HS-27A (cell line): ENCODE measurements around the gene PVALEF.

Experiments used
- DNase-seq: peaks from one replicate; pipeline ENCODE4 v3.0.0-alpha.2; 2012; ENCODE audit warnings: low read depth, missing footprints

PVALEF gene

DNA sequence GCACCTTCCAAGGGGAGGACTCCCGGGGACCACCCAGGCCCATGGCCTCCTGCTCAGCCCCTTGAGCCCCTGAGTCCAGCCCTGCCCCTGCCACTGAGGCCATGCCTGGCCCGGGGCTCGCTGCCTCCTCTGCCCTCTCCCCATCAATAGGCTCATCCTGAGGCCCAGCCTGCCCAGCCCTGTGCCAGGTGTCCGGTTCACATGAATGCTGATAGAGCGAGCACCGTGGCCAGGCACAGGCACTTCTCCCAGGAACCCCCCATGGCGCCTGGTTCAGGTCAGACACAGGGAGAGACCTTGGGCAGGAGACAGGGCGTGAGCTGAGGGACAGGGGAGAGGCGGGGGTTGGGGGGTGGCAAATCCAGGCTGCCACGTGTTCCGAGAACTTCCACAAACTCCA is 2.8 kb upstream of the PVALEF start:
- DNase-seq = no peak

DNA sequence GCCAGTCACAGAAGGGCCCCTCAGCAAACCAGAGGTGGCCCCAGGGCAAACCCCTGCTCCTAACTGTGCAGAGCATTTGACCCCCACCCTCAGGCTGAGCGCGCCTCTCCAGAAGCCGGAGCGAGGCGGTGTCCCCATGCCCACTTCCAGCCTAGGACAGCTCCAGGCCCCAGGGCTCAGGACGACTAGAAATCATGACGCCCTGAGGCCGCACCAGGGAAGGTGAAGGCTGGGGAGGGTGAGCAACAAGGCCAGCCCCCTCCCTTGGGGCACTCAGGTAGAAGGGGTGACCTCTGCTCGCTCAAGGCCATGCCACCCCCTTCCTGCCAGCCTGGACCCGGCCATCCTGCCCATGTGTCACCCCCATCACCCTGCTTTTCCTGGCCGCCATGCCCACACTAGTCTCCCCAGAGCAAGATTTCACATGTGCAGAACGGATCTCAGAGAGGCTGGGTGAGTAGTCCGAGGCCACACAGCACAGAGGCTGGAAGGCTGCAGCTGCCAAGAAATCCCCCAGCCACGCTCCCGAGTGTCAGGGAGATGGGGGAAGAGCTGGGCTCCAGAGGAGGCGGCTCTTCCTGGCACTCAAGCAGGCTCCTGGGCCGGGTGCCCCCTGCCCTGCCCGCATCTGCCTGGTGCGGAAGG is 2.1 kb upstream of the PVALEF start:
- no peak for DNase-seq

DNA sequence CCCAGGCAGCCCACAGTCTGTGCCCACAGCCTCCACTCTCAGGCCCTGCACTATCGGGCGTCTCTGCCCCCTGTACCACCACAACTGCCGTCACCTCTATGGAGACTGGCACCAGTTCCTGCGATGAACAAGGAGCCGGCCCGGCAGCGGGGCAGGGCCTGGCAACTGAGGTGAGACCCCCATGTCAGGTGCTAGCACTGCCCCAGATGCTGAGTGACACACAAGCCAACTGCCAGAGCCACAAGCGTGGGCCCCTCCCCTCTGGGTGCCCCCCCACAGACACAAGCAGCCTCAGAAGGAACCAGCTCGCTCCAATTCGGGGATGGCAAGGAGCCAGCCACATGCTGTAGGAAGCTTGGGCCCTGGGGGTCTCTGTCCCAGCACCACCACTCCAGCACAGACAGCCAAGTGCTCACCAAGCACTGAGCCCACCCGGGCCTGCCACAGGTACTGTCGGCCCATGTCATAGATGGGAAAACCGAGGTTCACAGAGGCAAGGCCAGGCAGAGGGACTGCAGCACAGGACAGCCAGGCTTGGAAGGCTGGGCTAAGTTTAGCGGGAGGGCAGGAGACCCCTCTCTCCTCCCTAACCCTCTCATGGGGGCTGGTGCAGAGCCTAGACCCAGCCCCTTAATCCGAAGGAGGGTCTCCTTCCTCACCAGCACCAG is 1.5 kb upstream of the PVALEF start:
- no peak for DNase-seq

DNA sequence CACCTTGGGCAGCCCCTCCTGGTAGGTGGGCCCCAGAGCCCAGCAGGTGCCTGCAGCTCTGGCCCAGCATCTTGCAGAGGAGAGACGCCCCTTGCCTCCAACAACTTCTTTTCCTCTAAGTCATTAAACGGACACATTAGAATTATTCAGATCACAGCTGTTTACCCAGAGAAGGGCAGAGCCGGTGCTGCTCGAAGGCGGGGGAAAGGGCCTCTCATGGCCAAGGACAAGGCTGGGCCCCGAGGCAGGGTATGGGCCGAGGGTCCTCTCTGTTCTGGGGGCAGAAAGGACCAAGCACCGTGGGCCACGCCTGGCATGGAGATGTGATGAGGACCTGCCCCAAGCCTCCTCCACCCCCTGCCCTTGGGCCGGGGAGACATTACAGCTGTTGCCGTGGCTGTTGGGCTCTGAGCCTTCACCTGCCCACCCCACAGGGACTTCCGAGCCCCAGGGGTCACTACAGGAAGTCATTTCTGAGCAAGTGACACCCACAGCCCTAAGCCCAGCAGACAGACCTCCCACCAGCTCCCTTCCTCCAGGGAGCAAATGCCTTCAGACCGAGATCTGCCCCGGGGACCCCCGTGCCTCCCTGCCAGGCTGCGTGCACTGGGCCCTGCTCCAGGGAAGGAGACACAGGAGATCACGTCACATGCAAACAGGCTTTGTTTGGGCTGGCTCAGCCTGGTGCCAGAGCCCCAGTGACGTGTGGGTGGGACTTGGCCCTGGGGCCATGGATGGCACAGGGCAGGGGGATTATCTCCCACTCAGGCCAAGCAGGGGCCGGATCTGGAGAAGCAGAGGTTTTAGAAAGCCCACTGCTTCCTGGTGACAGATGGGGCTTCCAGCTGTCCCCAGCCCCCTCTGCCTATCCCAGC is 699 bp upstream of the PVALEF start:
- no peak for DNase-seq

DNA sequence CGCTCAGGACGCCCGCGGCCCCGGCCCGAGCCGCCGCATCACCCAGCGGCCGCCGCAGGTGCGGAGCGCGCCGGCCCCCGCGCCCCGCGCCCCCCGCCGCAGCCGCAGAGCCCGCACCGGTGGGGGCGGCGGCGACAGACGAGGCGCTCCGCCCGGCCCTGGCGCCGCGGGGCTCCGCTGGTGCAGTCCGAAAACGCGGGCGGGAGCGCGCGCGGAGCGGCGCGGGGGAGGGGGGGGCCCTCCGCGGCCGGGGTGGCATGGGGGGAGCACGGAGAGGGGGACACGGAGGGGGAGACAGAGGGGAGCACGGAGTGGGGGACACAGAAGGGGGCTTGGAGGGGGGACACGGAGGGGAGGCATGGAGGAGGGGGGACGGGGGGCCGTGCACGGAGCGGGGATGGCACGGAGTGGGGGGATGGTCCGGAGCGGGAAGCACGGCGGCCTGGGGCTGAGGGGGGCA is 756 bp downstream of the PVALEF start, which contains the start of gene AATK:
TSS of gene AATK (minus strand) at position 189 of the 460 bp plus-strand sequence. CDS start 229 bp downstream, outside the sequence.
- DNase-seq = no peak

DNA sequence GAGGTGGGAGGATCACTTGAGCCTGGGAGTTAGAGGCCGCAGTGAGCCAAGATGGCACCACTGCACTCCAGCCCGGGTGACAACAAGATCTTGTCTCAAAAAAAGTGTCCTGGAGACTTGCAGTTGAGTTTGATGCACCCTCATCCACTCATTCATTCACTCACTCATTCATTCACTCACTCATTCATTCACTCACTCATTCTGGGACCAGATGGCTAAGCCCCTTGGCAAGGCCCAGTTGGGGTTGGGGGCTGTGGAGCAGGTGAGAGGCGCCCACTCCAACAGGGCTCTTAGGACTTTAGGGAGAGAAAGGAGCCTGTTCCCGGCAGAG is 1.9 kb downstream of the PVALEF start:
- no peak for DNase-seq

DNA sequence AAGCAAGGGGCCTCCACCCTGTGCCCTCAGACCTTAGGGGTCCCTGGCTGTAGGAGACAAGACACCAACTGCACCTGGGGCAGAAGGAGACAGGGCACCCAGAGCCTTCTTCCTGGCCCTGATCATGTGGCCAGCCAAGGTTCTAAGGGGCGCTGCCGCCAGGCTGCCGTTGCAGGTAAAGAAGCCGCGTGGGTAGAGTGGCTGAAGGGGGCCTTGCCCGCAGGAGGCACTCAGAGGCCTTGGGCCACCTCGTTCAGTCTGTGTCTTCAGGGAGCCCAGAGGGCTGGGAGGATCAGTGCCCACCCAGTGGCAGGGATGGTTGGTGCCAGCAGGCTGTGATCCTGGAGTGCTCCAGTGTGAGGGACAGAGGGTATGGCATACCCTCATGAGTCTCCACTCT is 2.3 kb downstream of the PVALEF start:
- no peak for DNase-seq

DNA sequence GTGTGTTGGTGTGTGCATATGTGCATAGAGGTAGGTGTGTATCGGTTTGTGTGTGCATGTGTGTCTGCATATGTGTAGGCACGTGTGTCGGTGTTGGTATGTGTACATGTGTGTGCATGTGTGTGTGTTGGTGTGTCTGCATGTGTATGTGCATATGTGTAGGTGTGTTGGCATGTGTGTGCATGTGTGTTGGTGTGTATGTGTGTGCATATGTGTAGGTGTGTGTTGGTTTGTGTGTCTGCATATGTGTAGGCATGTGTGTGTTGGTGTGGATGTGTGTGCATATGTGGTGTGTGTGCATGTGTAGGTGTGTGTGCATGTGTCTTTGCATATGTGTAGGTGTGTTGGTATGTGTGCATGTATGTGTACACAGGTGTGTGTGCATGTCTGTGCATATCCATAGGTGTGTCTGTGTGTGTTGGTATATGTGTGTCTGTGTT is 4.6 kb downstream of the PVALEF start:
- no peak for DNase-seq

DNA sequence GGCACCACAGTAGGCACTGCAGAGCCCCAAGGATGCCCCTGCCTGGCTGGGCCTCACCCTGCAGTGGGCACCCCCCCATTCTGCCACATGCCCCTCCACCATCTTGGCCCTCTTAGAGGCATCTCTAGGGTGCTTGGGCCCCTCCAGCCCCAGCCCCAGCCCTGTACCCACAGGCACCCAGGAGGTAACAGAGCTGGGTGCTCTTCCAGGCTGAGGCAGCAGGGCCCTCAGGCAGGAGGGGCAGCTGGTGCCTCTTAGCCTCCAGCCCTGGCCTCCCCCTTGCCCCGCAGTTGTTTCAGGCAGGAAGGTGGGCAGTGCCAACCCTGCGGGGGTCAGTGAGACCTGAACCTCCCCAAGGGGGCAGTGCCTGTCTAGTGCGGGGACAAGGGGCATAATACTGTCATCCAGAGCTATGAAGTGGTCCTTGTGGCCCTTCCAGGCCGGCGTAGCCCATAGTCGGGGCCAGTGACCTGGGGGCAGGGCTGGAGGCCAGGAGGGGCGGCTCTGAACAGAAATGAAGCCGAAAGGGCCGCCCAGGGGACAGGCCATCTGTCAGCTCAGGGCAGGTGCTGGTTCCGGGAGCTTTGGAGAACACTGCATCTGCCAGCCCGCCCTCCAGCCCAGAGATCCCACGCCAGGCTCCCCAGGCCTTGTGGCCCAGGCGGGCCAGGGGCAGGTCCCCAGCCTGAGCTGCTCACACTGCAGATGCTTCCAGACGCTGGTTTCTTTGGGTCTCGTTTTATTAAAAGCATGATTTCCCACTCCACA is 5.6 kb downstream of the PVALEF start:
- no peak for DNase-seq

DNA sequence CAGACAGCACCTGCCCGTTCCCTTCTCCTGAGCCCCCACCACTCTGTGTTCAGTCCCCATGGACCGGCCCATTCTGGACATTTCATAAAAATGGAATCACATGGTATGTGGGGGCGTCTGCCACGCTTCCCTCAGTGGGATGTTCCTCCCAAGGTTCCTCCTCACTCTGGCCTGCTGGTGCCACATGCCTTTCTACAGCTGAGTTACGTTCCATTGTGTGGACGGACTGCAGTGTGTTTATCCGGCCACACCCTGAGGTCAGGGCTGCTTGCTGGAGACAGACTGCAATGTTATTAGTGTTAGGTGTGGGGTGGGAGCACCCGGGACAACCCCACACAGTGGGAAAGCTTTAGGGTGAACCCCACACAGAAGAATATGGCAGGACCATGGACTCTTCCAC is 6.6 kb downstream of the PVALEF start:
- DNase-seq = no peak

DNA sequence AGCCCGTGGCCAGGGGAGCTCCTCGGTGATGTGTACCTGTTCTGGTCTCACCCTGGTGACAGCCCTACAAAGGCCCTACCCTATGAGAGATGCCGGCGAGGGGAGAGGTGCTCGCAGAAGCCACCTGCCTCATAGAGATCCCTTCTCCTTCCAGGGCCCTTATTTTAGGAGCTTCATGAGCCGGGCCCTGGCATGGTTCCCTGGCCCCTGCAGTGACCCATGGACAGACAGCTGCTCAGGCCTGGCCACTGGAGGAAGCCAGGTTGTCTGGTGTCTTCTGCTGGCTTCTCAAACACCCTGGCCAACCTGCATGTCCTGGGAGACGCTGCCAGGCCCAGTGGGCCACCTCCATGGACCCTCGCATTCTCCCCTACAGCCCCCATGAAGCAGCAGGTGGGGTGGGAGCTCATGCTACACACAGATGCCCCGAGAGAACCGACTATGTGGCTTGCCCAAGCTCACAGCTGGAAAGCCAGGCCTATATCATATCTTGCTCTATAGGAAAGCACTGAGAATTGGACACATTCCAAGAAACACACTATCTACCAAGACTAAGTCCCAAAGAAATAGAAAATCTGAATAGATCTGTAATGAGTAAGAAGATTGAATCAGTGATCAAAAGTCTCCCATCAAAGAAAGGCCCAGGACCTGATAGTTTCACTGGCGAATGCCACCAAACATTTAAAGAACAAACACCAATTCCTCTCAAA is 7.9 kb downstream of the PVALEF start:
- no peak for DNase-seq

DNA sequence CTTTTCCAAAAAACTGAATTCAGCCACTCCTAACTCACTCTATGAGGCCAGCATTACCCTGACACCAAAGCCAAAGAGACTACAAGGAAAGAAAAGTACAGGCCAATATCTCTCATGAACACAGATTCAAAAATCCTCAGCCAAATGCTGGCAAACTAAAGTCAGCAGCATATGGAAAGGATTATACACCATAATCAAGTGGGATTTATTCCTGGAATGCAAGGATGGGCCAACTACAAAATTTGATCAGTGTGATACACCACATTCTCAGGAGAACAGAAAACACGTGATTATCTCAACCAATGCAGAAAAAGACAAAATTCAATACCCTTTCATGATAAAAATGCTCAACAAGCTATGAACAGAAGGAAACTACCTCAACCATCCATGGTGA is 8.5 kb downstream of the PVALEF start:
- no peak for DNase-seq

DNA sequence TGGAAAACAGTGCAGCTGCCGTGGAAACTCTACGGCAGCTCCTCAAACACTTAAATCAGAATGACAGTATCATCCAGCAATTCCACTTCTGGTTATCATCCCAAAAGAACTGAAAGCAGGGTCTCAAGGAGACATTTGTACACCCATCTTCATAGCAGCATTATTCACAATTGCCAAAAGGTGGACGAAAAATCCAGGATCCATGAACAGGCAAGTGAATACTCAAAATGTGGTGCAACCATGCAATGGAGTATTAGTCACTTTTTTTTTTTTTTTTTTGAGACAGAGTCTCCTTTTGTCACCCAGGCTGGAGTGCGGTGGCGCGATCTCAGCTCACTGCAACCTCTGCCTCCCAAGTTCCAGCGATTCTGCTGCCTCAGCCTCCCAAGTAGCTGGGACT is 11.4 kb downstream of the PVALEF start:
- no peak for DNase-seq

DNA sequence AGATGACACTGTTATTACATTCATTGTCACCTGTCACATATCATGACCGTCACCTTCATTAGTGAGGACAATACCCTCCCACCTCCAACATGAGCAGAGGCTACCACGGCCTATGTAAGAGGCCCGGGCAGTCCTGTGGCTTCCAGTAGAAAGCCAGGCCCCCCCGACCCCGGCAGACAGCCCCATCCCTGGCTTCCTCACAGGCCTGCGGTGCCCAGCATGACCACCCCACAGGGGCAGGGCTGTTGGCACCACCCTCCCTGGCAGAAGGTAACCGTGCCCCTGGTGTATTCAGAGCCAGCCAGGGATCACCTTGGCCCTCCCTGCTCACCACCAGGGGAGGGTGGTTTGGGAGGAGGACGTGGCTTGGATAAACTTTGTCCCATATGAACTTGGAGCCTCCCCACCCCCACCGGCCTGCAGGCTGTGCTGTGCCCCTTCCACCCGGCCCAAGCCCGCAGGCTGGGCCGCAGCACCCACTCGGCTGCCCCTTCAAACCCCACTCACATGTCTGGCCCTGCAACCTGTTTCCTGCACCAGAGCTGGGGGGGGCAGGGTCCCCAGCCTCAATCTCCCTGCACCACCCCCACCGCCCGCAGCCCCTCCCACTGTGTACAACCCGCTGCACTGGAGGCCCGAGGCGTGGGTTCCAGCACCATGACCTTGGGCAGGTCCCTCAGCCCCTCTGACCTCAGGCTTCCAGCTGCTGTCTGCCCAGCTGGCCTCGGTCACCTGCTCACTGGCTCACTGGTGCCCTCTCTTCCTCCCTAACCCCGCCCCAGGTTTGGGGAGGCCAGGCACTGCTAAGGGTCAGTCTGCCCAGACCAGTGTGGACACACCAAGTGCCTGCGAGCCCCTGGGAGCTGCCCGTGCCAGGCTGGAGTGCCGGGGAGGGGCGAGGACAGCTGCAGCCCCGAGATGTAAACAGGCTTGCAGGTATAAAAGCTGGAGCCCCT is 13.1 kb downstream of the PVALEF start:
- no peak for DNase-seq

DNA sequence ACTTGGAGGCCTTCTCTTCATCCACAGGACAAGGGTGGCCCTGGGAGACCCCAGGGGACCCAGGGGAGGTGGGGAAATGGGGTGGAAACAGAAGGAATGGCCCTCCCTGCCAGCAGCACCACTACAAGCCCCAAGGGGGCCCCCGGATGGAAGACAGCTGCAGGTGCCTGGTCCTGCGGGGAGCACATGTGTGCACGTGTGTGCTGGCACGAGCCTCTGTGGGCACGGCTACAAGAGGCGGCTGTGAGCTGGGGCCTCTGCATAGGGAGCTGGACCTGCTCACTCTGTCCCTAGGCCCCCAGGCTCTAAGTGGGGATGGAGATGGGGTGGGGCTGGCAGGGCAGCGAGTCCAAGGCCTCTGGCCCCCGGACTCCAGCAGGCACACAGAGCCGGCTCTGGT is 13.9 kb downstream of the PVALEF start:
- DNase-seq = no peak

DNA sequence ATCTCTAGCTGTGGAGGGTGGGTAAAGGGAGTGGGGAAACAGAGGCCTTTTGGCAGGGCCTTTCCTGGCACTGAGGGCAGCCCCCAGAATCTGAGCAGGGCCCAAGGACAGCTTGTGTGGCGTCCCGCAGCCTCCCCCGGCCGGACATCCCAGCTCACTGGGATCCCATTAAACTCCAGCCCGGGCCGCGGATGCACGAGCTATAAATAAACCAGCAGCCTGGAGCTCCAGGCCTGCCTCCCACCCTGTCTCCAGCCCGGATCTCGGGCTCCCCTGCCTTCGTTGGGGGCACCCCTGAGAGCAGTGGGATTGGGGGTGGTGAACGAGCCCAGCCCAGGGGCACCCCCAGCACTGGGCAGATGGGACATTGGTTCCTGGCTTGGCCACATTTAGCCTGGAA is 14.6 kb downstream of the PVALEF start:
- no peak for DNase-seq

DNA sequence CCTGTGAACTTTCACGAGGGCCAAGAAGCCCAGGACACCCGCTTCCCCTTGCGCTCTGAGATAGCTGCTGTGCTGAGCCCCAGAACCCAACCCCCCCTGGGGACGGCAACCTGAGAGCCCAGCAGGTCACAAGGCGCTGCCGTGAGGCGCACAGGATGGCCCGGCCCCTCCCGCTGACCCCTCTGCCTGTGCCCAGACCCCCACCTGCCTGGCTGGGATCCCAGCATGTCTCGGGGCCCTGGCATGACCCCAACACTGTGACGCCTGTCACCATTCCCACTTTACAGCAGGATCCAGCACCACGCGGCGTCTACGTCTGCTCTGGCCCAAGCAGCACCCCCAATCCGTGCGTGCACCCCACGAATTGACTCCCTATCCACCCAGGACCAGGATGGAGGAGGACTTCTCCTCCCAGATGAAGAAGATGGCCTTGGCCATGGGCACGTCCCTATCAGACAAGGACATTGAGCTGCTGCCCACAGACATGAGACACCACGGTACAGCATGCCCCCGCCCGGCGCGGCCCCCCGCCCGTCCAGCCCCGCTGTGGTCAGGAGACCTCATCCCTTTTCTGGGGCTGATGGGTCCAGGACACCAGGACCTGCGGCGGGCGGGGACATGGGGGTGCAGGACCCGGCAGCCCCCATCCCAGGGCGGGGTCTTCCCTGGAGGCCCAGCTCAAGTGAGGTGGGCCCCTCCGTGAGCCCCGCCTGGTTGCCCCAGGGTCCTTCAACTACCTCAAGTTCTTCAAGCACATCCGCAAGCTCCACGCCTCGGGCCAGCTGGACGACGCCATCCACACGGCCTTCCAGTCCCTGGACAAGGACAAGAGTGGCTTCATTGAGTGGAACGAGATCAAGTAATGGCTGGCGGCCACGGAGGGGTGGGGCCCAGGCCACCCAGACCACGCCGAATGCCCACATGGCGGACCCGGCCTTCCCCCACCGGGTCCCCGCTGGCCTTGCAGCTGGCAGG is 15.8 kb downstream of the PVALEF start:
- DNase-seq = no peak

DNA sequence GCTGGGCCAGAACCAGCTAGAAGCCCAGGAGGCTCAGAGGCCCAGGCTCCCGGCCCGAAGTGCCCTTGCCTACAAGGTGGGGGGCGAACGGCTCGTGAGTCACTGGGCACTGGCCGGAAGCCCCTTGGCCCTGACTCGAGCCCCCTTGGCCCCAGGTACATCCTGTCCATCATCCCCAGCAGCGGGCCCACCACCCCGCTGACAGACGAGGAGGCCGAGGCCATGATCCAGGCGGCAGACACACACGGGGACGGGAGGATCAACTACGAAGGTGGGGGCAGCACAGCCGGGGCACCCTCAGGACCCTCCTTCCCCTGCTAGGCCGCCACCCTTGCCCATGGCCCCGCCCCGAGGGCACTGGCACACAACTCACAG is 16.5 kb downstream of the PVALEF start:
- DNase-seq = no peak

DNA sequence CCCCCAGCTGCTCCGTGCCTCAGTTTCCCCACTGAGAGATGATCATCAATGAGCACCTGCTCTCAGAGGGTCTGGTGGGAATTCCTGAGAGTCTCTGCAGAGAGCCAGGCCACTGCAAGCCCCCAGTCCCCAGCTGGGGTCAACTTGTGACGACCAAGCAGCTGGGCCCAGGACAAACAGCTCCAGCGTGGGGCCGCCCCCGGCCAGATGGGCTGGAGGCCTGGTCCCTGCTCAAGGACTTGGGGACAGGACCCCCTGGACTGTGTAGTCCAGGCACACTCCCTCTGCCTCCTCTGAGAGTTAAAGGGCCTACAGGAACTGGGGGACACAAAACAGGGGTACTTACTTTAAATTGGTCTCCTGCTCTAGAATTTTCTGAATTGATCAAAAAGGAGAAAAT is 17.3 kb downstream of the PVALEF start:
- no peak for DNase-seq
